Endometrial microvascular endothelial cells (primary cell): Measurements from ENCODE around the gene PITPNM2. TPM values are rescaled to one million over a fixed set of nuclear protein-coding genes. Genes with fewer than 3 reads are reported as not detected.
"Not testable (repeated sequence)": the region's sequence is repeated elsewhere in the genome, so short reads cannot be mapped to it uniquely, and the experiment has no call there.

Experiments
- in situ Hi-C: cut with HindIII; loops from 2 replicates; pipeline ENCODE4 v1.10.0; 2017; ENCODE audit warnings: low sequenced_read_pairs, low pct_unique_long_range_greater_than_20kb; ENCODE audit errors: inconsistent ontology term
- total RNA-seq: library from RNA; depleted of rRNA; stranded (reverse); fragments of >200 nt; gene quantifications from one replicate; pipeline ENCODE4 v1.2.3, GENCODE V29; 2015; ENCODE audit errors: inconsistent ontology term

PITPNM2 gene
- total RNA-seq, 1 donor from 2014 or later: 5.9 TPM

DNA sequence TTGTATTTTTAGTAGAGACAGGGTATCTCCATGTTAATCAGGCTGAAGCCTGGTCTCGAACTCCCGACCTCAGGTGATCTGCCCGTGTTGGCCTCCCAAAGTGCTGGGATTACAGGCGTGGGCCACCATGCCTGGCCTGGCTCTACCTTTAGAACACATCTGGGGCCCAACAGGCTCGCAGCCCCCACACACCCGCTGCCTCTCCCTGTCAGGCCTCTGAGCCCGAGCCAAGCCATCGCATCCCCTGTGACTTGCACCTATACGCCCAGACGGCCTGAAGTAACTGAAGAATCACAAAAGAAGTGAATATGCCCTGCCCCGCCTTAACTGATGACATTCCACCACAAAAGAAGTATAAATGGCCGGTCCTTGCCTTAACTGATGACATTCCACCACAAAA, 46.8 kb downstream of the PITPNM2 start:
- in situ Hi-C loops: not testable (repeated sequence)

DNA sequence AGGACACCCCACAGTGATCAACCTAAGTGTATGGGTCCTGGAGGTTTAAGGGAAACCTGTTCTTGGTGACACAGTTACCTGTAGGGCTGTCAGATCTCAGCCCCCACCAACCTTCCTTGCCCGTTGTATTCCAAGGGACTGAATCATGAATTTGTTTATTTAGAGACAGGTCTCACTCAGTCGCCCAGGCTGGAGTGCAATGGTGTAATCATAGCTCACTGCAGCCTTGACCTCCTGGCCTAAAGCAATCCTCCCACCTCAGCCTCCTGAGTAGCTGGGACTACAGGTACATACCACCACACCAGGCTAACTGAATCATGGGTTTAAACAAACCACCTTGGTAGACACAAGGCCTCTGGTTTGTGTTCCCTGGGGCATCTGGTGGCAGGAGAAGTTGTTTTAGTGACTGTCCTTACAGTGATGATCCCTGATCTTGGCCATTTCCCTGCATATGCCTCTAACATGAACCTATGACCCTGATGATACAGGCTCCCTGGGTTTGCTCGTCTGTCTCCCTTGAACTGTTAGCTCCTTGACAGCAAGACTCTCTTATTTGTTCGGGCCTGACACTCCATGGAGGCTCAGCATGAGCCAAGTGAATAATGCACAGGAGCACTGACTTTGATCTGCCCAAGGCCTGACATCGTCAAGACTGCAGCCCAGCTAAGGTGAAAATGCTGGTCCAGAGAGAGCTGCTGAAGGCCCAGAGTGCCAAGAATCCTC, 47.9 kb downstream of the PITPNM2 start:
- in situ Hi-C loops: no loop called here

DNA sequence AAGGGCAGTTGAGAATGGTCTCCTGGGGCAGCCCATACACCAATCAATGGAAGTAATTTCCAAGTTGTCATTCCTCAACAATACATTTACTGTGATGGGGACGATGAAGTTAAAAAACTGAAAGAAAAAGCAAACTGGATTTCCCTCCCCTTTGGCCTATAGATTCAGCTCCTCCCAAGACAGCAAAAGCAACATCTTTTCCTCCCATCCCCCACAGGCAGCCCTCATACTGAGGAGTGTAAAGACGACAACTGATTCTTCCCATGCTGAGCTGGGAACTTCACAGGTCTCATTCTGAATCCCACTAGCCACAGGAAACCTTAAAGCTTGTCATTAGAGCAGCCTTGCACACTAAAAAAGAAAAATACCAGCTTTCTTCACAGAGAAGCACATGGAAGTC, 48.5 kb downstream of the PITPNM2 start:
- in situ Hi-C loops: no loop called here

DNA sequence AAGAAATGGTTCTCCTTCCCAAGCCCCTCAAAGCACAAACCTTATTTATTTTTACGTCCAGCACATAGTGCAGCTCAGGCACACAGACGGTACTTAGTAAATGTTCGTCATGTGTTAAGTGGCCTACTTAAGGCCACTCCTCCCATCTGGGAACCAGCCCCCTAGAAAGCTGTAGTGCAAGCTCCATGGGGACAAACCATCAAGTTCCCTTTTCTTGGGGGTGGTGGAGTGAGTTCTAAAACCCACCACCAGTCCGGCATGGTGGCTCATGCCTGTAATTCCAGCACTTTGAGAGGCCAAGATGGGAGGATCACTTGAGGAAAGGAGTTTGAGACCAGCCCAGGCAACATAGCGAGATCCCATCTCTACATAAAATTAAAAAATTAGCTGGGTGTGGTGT, 49.4 kb downstream of the PITPNM2 start:
- in situ Hi-C loops: no loop called here

Other genes starting within 250 kb of the PITPNM2 start
- gene ABCB9, start 184.6 kb downstream of the PITPNM2 start, total RNA-seq: 8.0 TPM
- 14.7 TPM for gene OGFOD2, start 175.8 kb downstream of the PITPNM2 start, total RNA-seq
- 258 TPM for gene ARL6IP4, start 170.4 kb downstream of the PITPNM2 start, total RNA-seq
- 49.4 TPM for gene MPHOSPH9, start 82.1 kb upstream of the PITPNM2 start, total RNA-seq
- gene MTRFR, start 82.3 kb upstream of the PITPNM2 start, total RNA-seq: 7.4 TPM
- gene CDK2AP1, start 120.8 kb upstream of the PITPNM2 start, total RNA-seq: 347 TPM
- gene SBNO1, start 213.8 kb upstream of the PITPNM2 start, total RNA-seq: 22.2 TPM
- gene KMT5A, start 233.0 kb upstream of the PITPNM2 start, total RNA-seq: 36.3 TPM